Nucleus accumbens (tissue), 56 donors: ENCODE results near the gene ADIRF.

Experiments used
- DNase-seq, 56 donors: peaks; one replicate each; lab custom pipeline; 2025; lab: John Stamatoyannopoulos, UW

The ADIRF gene

DNA sequence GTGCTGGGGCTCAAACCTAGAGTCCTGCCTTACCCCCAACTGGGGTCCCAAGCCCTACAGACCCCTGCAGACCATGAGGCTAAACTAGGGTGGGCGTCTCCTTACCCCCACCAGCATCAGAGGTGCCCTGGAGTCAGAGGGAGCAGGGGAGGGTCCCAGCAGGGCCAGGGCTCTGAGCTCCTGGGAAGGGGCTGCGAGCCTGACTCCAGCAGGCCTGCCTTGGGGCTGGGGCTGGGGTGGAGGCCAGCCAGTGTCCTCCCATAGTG, 8.6 kb upstream of the ADIRF start:
- DNase-seq = no peak

DNA sequence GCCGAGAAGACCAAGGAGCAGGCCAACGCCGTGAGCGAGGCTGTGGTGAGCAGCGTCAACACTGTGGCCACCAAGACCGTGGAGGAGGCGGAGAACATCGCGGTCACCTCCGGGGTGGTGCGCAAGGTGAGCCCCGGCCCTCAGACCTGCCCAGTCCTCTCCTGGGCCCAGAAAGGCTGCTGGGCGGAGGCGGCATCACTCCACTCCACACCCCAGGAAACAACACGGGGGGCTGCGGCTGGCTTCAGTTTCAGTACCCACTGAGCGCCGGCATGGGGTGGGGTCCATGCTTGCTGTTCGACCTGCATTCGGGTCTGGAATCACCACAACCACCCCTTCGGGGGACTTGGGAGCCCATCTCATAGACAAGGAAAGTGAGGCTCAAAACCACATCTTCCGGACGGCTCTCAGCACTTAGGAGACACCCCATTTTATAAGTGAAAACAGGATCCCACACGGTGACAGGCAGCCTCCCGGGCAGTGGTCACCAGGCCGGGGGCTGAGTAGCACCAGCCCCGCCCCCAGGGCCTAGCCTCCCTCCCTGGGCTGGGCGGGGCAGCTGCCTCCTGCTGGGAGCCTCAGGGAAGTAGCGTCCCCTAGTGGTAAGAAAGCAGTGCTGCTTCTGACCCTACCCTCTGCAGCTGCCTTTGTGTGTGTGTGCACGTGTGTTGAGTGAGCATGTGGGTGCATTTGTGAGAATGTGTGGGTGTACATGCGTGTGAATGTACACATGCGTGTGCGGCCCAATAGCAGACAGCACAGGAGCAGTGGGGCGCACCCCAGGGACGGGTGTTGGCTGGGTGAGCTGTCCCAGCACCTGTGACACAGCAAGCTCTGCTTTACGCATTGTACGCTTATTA, 8.0 kb upstream of the ADIRF start:
- DNase-seq = peak in 2 of 56 donors; percentile 14 to 15

DNA sequence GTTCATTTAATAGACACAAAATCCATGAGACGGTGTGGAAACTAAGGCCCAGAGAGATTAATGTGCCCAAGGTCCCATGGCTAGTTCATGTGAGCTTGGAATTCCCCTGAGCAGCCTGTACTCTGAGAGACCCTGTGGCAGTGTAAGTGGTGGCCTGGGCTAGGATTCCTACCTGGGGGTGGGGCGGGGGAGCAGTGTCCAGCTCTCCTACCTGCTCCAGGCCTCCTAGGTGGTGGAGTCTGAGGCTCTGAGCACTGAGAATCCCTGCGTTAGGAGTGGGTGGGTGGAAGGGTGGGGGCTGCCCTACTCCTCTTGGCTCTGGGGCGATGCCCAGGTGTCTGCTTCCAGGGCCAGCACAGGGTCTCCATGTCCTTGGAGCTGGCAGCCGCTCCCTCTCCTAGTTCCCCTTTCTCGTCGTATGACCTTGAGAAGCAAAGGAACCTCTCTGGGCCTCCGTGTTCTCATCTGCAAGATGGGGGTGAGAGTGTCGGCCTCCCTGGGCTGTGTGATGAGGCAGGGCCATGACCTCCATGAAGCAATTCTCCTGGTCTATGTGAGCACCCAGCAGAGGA, 7.3 kb upstream of the ADIRF start:
- DNase-seq = no peak

DNA sequence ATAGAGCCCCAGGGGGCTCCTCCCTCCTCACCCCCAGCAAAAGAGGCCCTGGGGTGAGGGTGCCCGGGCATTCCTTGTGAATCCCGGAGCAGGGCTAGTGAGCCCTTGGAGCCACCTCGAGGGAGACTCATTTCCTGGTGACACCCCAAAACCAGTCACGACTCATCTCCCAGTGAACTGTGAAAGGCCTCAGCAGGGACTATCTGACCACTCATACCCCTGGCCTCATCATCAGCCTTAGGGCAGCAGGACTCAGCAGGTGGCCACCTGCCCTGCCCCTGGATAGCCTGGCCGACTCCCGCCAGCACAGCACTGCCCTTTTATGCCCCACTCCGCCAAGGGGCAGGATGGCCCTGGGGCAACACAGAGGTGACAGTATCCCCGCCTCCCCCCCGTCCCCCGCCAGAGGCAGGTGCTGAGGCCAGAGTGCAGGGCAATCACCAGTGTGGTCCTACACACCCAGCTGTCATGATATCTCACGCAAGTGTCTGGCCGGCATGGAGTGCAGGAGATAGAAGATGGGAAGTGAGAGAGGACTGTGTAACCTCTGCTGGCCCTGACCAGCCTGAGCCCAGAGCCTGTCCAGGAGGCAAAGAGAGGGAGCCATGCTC, 6.7 kb upstream of the ADIRF start:
- DNase-seq = no peak

DNA sequence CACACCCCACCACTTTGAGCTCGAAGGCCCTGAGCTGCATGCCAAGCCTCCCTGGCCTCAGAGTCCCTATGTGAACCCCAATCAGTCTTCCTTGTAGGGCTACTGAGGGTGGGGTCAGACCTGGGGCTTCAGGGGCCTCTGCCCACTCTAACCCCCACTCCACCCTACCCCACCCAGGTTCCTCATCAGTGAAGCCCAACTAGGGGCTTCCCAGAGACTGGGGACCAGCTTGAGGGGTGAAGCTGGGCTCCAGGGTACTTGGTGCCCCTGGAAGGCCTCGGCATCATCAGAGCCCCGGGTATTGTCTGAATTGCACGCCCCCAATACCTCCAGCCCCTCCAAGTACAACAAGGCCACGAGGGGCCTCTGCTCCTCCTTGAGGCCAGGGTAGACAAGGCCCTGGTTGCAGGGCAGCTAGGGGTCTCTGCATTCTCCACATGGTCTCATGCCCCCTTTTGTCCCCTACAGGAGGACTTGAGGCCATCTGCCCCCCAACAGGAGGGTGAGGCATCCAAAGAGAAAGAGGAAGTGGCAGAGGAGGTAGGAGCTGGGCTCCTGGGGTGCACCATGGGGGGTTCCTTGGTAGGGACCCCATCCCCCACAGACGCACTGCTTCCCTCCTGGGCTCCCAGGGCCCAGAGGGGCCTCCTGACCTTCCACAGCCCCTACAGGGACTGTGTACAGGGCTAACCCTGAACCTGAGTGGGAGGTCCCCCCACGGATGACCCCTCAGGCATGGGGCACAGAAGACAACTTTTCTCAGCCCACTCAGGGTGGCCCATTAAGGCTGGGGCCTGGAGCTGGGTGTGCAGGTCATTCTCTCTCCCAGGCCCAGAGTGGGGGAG, 5.9 kb upstream of the ADIRF start:
- DNase-seq = no peak

DNA sequence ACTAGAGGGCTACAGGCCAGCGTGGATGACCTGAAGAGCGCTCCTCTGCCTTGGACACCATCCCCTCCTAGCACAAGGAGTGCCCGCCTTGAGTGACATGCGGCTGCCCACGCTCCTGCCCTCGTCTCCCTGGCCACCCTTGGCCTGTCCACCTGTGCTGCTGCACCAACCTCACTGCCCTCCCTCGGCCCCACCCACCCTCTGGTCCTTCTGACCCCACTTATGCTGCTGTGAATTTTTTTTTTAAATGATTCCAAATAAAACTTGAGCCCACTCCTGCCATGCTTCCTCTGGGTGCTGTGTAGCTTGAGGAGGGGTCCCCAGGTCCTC, 5.3 kb upstream of the ADIRF start:
- DNase-seq = no peak

DNA sequence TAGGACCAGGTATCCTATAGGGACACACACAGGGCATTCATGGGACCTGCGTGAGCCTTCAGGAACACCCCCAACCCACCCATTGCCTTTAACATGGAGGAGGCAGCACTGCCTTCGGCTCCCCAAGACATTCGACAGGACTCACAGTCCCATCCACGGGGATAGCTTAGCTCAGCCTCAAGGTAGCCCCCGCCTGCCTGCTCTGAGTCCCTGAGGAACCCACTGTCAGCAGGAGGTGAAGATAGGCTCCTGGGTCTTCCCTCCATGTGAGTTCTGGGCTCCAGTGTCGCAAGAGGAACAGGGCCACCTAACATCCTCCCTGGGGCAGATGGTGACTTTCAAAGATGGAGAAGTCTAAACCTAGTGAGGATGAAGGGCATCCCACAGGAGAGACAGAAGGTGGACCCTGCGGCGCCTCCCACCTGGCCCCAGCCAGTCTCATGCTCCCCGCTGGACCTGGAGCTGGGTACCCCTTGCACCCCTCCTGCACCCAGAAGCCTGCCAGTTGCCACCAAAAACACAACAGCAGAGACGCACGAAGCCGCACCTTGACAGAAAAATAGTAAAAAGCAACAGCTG, 4.9 kb upstream of the ADIRF start:
- DNase-seq = no peak

DNA sequence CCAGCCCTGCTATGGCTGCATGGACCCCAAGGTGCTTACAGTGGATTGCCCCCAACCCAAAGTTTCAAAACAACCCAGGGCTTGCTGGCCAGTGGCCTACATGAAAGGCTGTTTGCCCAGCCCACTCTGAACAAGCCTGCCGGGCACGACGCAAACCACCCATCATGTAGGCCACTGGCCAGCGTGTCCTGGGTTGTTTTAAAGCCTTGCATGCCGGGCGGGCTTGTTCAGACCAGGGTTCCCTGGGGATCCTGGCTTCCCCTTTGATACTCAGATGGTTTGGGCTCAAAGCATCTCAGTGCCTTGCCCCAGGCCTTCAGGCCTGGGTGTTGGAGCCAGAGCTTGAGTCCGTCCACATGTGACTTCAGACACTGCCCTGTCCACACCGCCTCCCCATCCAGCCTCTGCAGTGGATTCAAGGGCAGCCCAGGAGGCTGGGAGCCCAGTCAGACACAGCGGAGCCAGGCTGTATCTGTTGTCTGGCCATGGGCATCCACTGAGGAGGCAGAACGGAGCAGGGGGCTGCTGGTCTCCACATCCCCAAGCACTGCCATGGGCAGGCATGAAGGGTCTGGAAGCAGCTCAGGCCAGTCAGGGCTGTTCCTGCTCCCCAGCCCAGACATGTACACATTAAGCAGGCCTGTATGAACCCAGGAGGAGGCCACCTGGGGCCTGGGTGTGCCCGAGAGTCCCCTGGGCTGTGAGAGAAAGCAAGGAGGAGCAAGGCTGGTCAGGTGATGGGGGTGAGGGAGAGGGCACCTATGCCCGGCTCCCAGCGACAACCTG, 4.0 kb upstream of the ADIRF start:
- DNase-seq = no peak

DNA sequence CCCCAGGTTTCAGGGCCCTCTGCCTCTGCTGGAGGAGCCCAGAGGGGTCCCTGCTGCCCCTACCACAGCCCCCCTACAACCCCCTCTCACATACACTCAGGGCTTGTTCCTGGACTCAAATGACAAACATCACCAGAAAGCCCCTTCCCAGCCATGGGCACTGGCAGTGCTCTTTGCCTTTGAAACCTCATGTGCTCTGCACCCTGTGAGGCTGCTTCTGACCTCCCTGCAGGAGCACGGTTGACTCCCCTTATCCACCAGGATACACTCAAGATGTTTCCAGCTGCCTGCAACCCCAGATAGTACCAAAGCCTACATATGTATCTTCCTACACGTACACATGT, 3.5 kb upstream of the ADIRF start:
- no peak for DNase-seq

DNA sequence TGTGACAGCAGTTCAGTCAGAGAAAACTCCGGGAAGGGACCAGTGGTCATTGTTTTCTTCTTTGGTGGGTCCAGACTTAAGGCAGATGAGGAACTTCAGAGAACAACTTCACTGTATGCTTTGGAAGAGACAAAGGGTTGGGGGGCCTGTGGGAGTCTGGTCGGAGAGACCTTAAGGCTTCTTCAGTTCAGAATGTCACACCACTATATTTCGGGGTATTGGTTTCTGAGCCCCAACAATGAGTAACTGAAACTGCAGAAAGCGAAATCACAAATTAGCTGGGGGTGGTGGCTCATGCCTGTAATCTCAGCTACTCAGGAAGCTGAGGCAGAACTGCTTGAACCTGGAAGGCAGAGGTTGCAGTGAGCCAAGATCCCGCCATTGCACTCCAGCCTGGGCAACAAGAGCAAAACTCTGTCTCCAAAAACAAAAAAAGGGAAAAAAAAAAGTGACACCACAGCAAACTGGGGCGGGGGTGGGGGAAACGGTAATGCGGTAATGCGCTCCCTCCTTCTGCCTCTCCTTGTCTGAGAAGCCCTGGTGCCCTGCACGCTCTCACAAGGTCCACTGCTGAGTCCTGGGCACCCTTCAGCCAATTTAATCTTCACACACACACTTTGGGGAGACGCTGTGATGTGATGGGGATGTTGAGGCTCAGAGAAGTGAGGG, 2.2 kb upstream of the ADIRF start:
- no peak for DNase-seq

DNA sequence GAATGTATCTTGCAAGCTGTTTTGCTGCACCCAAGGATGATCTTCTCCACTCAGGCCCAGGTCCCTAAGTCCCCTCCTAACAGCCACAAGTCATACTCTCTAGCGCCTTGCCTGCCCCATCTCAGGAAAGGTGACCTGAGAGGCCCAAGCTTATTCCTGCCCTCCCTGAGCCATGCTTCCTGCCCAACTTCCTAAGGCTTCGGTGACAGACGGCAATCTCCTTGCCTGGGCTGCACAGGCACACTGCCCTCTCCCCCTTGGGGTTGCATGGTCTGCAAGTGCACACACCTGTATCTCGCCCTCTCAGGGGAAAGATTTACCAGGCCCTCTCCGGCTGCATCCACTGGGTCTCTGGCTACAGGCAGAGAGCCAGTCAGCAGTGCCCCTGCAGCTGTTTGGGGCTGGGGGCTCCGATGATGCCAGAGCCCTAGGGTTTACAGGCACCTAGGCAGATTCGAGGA, 771 bp upstream of the ADIRF start:
- DNase-seq = no peak

DNA sequence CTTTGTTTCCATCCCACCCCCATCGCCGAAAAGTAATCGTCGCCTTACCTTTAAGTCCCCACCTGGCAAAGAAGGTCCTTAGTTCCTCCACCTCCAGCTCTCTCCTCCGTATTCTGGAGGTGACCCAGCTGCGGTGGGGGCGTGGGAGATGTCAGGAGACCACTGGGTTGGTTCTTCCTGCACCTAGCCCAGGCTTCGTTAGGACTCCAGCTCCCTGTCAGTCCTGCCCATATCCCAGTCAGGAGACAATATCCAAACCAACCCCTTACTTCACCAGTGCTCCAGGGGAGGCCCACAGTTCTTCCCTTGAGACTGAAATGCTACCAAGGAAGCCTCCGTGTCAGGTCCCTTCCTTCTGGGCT, 693 bp downstream of the ADIRF start:
- no peak for DNase-seq

DNA sequence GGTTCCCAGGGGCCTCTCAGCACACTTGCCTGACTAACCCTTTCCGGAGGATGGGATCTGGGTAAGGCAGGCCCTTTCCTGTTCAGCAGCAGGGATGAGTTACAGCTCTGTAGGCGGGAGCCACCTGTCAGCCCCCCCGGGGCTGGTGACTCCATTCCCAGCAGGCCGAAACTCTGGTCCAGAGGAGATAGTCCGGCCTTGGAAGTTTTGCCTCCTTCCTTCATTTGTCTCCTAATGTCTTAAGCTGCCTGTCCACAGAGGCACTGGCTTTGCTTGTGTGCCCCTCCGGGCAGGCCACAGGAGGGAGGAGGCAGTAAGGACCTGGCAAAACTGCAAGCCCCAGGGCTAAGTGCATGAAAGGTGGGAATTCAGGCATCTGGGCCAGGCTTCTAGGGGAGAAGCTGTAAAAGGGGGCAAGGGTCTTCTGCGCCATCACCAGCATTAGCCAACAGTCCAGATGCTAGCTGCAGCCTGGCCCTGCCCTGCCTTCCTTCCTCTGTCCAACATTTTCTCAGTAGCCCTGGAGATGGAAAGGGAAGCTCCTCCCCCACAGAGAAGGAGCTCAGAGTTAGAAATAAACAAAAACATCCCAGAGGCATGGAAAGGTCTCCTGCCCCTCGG, 1.2 kb downstream of the ADIRF start:
- no peak for DNase-seq

DNA sequence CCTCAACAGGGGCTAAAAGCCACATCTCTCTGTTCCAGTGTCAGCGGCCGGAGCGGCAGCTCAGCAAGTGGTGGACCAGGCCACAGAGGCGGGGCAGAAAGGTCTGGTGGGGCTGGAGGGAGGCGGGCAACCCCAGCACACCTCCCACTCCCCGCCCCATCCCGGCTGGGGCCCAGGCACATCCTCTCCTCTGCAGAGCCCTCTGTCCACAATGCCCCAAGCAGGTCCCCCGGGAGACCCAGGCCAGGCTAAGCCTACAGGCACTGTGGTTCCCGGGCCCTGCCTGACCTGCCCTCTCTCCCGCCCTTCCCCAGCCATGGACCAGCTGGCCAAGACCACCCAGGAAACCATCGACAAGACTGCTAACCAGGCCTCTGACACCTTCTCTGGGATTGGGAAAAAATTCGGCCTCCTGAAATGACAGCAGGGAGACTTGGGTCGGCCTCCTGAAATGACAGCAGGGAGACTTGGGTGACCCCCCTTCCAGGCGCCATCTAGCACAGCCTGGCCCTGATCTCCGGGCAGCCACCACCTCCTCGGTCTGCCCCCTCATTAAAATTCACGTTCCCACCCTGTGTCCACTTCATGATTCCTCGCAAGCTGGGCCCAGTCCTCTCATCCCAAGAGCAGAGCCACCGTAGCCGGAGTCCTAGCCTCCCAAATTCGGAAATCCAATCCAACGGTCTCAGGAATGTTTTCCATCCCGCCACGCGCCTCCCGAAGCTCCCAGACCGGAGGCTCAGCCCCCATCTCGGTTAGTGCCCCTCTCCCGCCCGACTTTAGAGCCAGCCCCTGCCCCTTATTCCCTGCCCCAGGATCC, 2.1 kb downstream of the ADIRF start:
- peak in 3 of 56 donors; percentile 21 to 30 (median 22) for DNase-seq

DNA sequence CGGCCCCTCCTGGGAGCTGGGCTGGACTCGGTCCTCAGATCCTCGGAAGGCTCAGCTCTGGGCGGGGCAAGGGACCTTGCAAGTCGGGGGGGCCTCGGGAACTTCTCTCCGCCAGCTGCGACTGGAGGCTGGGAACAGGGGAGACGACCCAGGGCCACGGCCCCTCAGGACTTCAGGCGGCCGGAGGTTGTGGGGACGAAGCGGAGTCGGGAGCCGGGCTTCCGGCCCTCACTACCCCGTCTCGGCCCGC, 2.6 kb downstream of the ADIRF start:
- DNase-seq = peak in 4 of 56 donors; percentile 53 to 76 (median 71)

DNA sequence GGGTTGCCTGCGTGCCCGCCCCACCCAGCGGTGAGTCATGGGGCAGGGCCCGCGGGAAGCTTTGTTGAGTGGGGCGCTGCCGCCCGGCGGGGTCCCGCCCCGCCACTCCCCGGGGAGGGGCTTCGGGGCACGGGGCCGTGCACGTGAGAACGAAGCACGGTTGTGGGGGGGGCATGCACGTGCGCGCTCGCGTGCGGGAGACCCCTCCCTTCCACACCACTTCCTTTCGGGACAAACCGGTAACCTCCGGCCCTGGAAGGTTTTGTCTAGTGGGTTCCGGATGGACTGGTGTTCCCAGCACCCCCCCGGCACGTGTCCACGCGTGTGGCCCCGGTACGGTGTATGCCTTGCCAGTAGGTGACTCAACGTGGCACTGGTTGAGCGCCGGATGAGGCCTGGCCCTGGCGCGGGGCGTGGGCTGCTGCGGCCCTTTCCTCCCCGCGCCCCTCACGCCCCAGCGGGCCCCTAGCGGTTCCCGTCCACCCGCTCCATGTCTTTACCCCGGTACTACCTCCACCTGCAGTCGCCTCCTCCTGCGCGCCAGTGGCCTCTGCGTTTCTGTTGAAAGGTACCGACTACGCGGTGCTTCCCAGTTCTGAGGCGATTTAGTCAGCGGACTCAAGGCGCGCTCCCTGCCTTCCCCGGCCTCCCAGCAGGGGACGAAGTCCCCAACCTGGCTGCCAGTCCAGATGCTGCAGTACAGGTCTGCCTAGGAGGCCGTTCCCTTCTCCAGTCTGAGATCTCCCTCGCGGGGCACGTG, 3.1 kb downstream of the ADIRF start:
- DNase-seq = peak in 30 of 56 donors; percentile 23 to 88 (median 58)

DNA sequence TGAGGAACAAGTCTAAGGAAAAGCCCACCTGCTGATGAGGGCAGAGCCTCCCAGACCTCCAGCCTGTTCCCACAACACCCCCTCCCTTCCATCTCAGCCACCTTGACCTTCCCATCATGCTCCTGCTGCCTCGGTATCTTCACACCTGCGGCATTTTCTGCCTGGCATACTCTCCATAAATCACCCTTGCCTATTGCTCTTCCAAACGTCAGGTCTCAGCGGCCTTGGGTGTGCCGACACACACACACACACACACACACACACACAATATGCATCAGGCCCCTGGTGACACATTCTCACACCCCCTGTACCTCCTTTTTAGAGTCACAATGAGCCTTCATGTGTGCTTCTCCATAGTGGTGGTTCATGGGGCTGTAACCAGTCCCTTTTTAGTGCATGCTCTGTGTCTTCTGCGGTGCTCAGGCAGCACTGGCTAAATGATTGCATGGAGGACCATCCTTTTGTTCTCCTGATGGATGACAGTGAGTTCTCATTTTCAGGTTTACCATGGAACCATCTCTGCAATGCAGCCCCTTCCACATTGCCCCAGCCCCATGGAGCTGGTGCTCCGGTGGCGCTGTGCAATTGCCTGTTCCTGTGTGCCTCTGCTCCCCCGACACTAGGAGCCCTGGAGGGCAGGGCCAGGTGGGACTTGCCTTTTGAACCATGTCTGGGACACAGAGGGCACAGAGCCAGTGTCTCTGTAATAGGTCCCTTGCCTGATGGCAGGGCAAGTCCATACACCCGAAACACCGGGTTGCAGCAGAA, 4.5 kb downstream of the ADIRF start:
- no peak for DNase-seq
